ENCODE results near the gene LKAAEAR1. TPM values are rescaled to one million over a fixed set of nuclear protein-coding genes. Genes with fewer than 3 reads are reported as not detected.

LKAAEAR1 gene
- total and polyA plus RNA-seq, 2 of the 13 experiments (the other 11 are each of a cell fraction or from before 2014, with no cell fraction given): not detected

- 0 out of 2 replicates have a peak, but pooled peaks have one; percentile 67 for TF ChIP-seq ZNF597 (CRISPR knock-in tag; IDR thresholded peaks at IDR 0.05)
- TF ChIP-seq ZNF800 (CRISPR knock-in tag; IDR thresholded peaks at IDR 0.05): peak; percentile 90
- TF ChIP-seq ZNF615 (CRISPR knock-in tag; IDR thresholded peaks at IDR 0.05; ENCODE audit: borderline replicate concordance): no peak; the same call in 1 of the 2 replicates
- 0 out of 2 replicates have a peak, but pooled peaks have one; percentile 59 for TF ChIP-seq ZNF784 (CRISPR knock-in tag; IDR thresholded peaks at IDR 0.05; ENCODE audit: borderline replicate concordance)
- peak; percentile 86 for TF ChIP-seq ZMAT3 (CRISPR knock-in tag; conservative IDR thresholded peaks at IDR 0.05)
- TF ChIP-seq ZNF850 (CRISPR knock-in tag; conservative IDR thresholded peaks at IDR 0.05): no peak
- TF ChIP-seq ZBTB46 (CRISPR knock-in tag; IDR thresholded peaks at IDR 0.05; ENCODE audit: borderline replicate concordance): no peak
- TF ChIP-seq ZNF841 (CRISPR knock-in tag; IDR thresholded peaks at IDR 0.05; ENCODE audit: borderline replicate concordance): no peak
- TF ChIP-seq ZNF18 (CRISPR knock-in tag; IDR thresholded peaks at IDR 0.05; ENCODE audit: insufficient replicate concordance): peak; percentile 78
- TF ChIP-seq BRCA1 (CRISPR knock-in tag; IDR thresholded peaks at IDR 0.05): 0 out of 2 replicates have a peak, but pooled peaks have one; percentile 66
- TF ChIP-seq ZNF512B (CRISPR knock-in tag; IDR thresholded peaks at IDR 0.05; ENCODE audit: borderline replicate concordance): peak; percentile 72; the same call in 1 of the 2 replicates
- peak; percentile 69; the same call in 1 of the 2 replicates for TF ChIP-seq TP53 (CRISPR knock-in tag; conservative IDR thresholded peaks at IDR 0.05)
- no peak; the same call in 1 of the 2 replicates for TF ChIP-seq CBX5 (CRISPR knock-in tag; IDR thresholded peaks at IDR 0.05; ENCODE audit: borderline replicate concordance)
- peak; percentile 67; the same call in 1 of the 2 replicates for TF ChIP-seq MYPOP (CRISPR knock-in tag; IDR thresholded peaks at IDR 0.05)
Observed at GRCh38 chr20:64050261-64051032, 33.8 kb downstream of the LKAAEAR1 start (continued).

Measured in HepG2 (cell line).